ENCODE data around the gene ZPLD1. TPM values are rescaled to one million over a fixed set of nuclear protein-coding genes. Genes with fewer than 3 reads are reported as not detected.

The ZPLD1 gene
- total RNA-seq, 2 donors from 2014 or later, result not detected

GRCh38 chr3:102512734-102513504, 78.1 kb downstream of the ZPLD1 start:
- DNase-seq, result no peak
- no peak for ATAC-seq
- intact Hi-C loops (cut with DNase I, micrococcal nuclease), result no loop called here

- DNase-seq (no peak), ATAC-seq (no peak)
- intact Hi-C loops (cut with DNase I, micrococcal nuclease), result no loop called here
Observed at GRCh38 chr3:102514241-102514640, 79.4 kb downstream of the ZPLD1 start.

DNA sequence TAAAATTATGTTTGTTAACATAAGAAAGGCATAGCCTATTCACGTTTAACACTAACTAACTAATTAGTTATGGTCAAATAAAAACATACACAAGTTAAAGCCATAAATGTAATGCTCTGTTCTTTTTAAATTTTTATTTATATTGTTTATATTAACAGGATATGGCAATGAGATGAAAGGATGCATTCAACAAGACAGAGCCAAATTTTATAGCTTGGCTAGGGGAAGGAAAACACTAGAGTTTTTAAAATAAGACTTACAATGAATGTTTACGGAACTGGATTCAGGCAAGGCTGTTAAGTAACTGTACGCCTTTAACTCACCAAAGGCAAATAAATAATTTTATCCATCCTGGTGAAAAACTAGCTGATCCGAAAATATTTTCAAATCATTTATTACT, 86.4 kb downstream of the ZPLD1 start:
- no peak for ATAC-seq
- no peak for DNase-seq
- intact Hi-C loops (cut with DNase I, micrococcal nuclease), result no loop called here

GRCh38 chr3:102525624-102526023, 90.8 kb downstream of the ZPLD1 start:
- ATAC-seq (no peak), DNase-seq (no peak)
- intact Hi-C loops (cut with DNase I, micrococcal nuclease), result no loop called here

- intact Hi-C loops (cut with DNase I, micrococcal nuclease), result no loop called here
- no peak for ATAC-seq
Observed at GRCh38 chr3:102526865-102527264, 92.0 kb downstream of the ZPLD1 start.

DNA sequence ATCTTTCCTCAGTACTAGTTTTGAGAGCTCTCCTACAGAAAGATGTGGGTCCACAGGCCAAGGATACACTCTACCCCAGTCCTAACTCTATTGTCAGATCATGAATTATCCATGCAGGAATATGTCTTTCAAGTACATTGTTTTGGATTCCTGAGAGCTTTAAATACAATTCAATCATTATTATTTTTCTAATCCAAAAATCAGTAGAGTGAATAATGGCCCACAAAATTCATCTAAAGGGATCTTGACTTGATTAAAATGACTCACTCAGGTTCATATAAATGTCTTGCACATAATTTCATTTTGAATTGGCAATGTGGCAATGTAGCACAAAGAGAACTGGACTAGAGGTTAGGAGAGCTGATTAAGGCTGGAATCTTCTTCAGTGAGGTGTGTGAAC, 93.9 kb downstream of the ZPLD1 start:
- intact Hi-C loops (cut with DNase I, micrococcal nuclease), result no loop called here
- ATAC-seq, result no peak
- DNase-seq, result no peak

More at GRCh38 chr3:102526865-102527264, 92.0 kb downstream of the ZPLD1 start:
- no peak for DNase-seq
